ENCODE data around the gene SLC50A1. TPM values are rescaled to one million over a fixed set of nuclear protein-coding genes. Genes with fewer than 3 reads are reported as not detected.

Gene SLC50A1
- total RNA-seq = 19.8 TPM

- peaks cover 15 to 30% (median 29%) of the 10 kb centered on the region in 3 donors for H3K36me3 ChIP-seq (ENCODE audit: control insufficient read depth in 3 of 3, insufficient read depth in 3 of 3, low read length in 3 of 3)
- H3K4me3 ChIP-seq (ENCODE audit: low read length in 3 of 3) = peak within 1 kb of the TSS; percentile 97 to 99 (median 98)
- no peaks in the 10 kb centered on the region for H3K9me3 ChIP-seq (ENCODE audit: control insufficient read depth in 3 of 3, low read length in 3 of 3)
- no peaks in the 10 kb centered on the region for H3K27me3 ChIP-seq (ENCODE audit: control insufficient read depth in 3 of 3, insufficient read depth in 3 of 3, low read length in 3 of 3)
- H3K27ac ChIP-seq (ENCODE audit: low read depth, low read length) = peak within 1 kb of the TSS; percentile 97
- peak within 1 kb of the TSS; percentile 98 to 99 (median 98) for H3K9ac ChIP-seq (ENCODE audit: low read depth in 1 of 3, low read length in 3 of 3)
- peaks cover 50 to 64% (median 57%) of the 10 kb centered on the region in 3 donors for H3K4me1 ChIP-seq (ENCODE audit: control insufficient read depth in 3 of 3, insufficient read depth in 3 of 3, low read length in 3 of 3)
Observed at GRCh38 chr1:155135415-155136028, at the start of gene SLC50A1. Gene SLC50A1, plus strand, starts transcription at chr1:155135852. Its CDS starts 60 bp downstream, at chr1:155135912.

- Histone ChIP-seq H3K27ac (ENCODE audit: low read depth, low read length) (no peak overlapping the region), H3K4me3 (ENCODE audit: low read length in 3 of 3) (no peak overlapping the region), H3K9ac (ENCODE audit: low read depth in 1 of 3, low read length in 3 of 3) (no peak overlapping the region), H3K27me3 (ENCODE audit: control insufficient read depth in 3 of 3, insufficient read depth in 3 of 3, low read length in 3 of 3) (peaks cover 31 to 34% (median 33%) of the 10 kb centered on the region in 3 donors), H3K36me3 (ENCODE audit: control insufficient read depth in 3 of 3, insufficient read depth in 3 of 3, low read length in 3 of 3) (peaks cover 0 to 2% (median 0%) of the 10 kb centered on the region in 3 donors), H3K4me1 (ENCODE audit: control insufficient read depth in 3 of 3, insufficient read depth in 3 of 3, low read length in 3 of 3) (peaks cover 27 to 38% (median 37%) of the 10 kb centered on the region in 3 donors), H3K9me3 (ENCODE audit: control insufficient read depth in 3 of 3, low read length in 3 of 3) (no peaks in the 10 kb centered on the region)
Observed at GRCh38 chr1:155086128-155086741, 49.4 kb upstream of the SLC50A1 start.

- Histone ChIP-seq H3K4me3 (ENCODE audit: low read length in 3 of 3) (no peak overlapping the region), H3K4me1 (ENCODE audit: control insufficient read depth in 3 of 3, insufficient read depth in 3 of 3, low read length in 3 of 3) (peaks cover 29 to 37% (median 35%) of the 10 kb centered on the region in 3 donors), H3K9ac (ENCODE audit: low read depth in 1 of 3, low read length in 3 of 3) (no peak overlapping the region), H3K27ac (ENCODE audit: low read depth, low read length) (no peak overlapping the region), H3K27me3 (ENCODE audit: control insufficient read depth in 3 of 3, insufficient read depth in 3 of 3, low read length in 3 of 3) (peaks cover 24 to 26% (median 26%) of the 10 kb centered on the region in 3 donors), H3K36me3 (ENCODE audit: control insufficient read depth in 3 of 3, insufficient read depth in 3 of 3, low read length in 3 of 3) (peaks cover 0 to 2% (median 0%) of the 10 kb centered on the region in 3 donors), H3K9me3 (ENCODE audit: control insufficient read depth in 3 of 3, low read length in 3 of 3) (no peaks in the 10 kb centered on the region)
Observed at GRCh38 chr1:155086856-155087535, 48.7 kb upstream of the SLC50A1 start.

- H3K9me3 ChIP-seq (ENCODE audit: control insufficient read depth in 3 of 3, low read length in 3 of 3) = no peaks in the 10 kb centered on the region
- H3K4me3 ChIP-seq (ENCODE audit: low read length in 3 of 3) = peak overlapping the region in 1 of 3 donors; percentile 30
- H3K27ac ChIP-seq (ENCODE audit: low read depth, low read length) = no peak overlapping the region
- H3K27me3 ChIP-seq (ENCODE audit: control insufficient read depth in 3 of 3, insufficient read depth in 3 of 3, low read length in 3 of 3) = no peaks in the 10 kb centered on the region
- H3K4me1 ChIP-seq (ENCODE audit: control insufficient read depth in 3 of 3, insufficient read depth in 3 of 3, low read length in 3 of 3) = peaks cover 17 to 23% (median 19%) of the 10 kb centered on the region in 3 donors
- peak overlapping the region in 2 of 3 donors; percentile 19 to 40 for H3K9ac ChIP-seq (ENCODE audit: low read depth in 1 of 3, low read length in 3 of 3)
- H3K36me3 ChIP-seq (ENCODE audit: control insufficient read depth in 3 of 3, insufficient read depth in 3 of 3, low read length in 3 of 3) = peaks cover 0 to 2% (median 0%) of the 10 kb centered on the region in 3 donors
Observed at GRCh38 chr1:155091071-155092051, 44.3 kb upstream of the SLC50A1 start.

GRCh38 chr1:155092131-155092530, 43.5 kb upstream of the SLC50A1 start:
- no peak overlapping the region for H3K4me3 ChIP-seq (ENCODE audit: low read length in 3 of 3)
- H3K27me3 ChIP-seq (ENCODE audit: control insufficient read depth in 3 of 3, insufficient read depth in 3 of 3, low read length in 3 of 3) = no peaks in the 10 kb centered on the region
- H3K36me3 ChIP-seq (ENCODE audit: control insufficient read depth in 3 of 3, insufficient read depth in 3 of 3, low read length in 3 of 3) = no peaks in the 10 kb centered on the region
- no peak overlapping the region for H3K27ac ChIP-seq (ENCODE audit: low read depth, low read length)
- H3K9ac ChIP-seq (ENCODE audit: low read depth in 1 of 3, low read length in 3 of 3) = no peak overlapping the region
- H3K4me1 ChIP-seq (ENCODE audit: control insufficient read depth in 3 of 3, insufficient read depth in 3 of 3, low read length in 3 of 3) = peaks cover 17 to 23% (median 19%) of the 10 kb centered on the region in 3 donors
- no peaks in the 10 kb centered on the region for H3K9me3 ChIP-seq (ENCODE audit: control insufficient read depth in 3 of 3, low read length in 3 of 3)

GRCh38 chr1:155092641-155093040, 43.0 kb upstream of the SLC50A1 start:
- Histone ChIP-seq H3K4me1 (ENCODE audit: control insufficient read depth in 3 of 3, insufficient read depth in 3 of 3, low read length in 3 of 3) (peaks cover 17 to 23% (median 19%) of the 10 kb centered on the region in 3 donors), H3K9ac (ENCODE audit: low read depth in 1 of 3, low read length in 3 of 3) (no peak overlapping the region), H3K9me3 (ENCODE audit: control insufficient read depth in 3 of 3, low read length in 3 of 3) (no peaks in the 10 kb centered on the region), H3K36me3 (ENCODE audit: control insufficient read depth in 3 of 3, insufficient read depth in 3 of 3, low read length in 3 of 3) (no peaks in the 10 kb centered on the region), H3K27ac (ENCODE audit: low read depth, low read length) (no peak overlapping the region), H3K4me3 (ENCODE audit: low read length in 3 of 3) (no peak overlapping the region), H3K27me3 (ENCODE audit: control insufficient read depth in 3 of 3, insufficient read depth in 3 of 3, low read length in 3 of 3) (peaks cover 0 to under 1% (median 0%) of the 10 kb centered on the region in 3 donors)

- H3K27me3 ChIP-seq (ENCODE audit: control insufficient read depth in 3 of 3, insufficient read depth in 3 of 3, low read length in 3 of 3) = peaks cover 0 to 4% (median 0%) of the 10 kb centered on the region in 3 donors
- H3K4me3 ChIP-seq (ENCODE audit: low read length in 3 of 3) = peak overlapping the region in 1 of 3 donors; percentile 22
- H3K36me3 ChIP-seq (ENCODE audit: control insufficient read depth in 3 of 3, insufficient read depth in 3 of 3, low read length in 3 of 3) = no peaks in the 10 kb centered on the region
- no peak overlapping the region for H3K27ac ChIP-seq (ENCODE audit: low read depth, low read length)
- peak overlapping the region in 2 of 3 donors; percentile 1 to 45 for H3K9ac ChIP-seq (ENCODE audit: low read depth in 1 of 3, low read length in 3 of 3)
- H3K9me3 ChIP-seq (ENCODE audit: control insufficient read depth in 3 of 3, low read length in 3 of 3) = no peaks in the 10 kb centered on the region
- peaks cover 17 to 23% (median 19%) of the 10 kb centered on the region in 3 donors for H3K4me1 ChIP-seq (ENCODE audit: control insufficient read depth in 3 of 3, insufficient read depth in 3 of 3, low read length in 3 of 3)
Observed at GRCh38 chr1:155093911-155094621, 41.6 kb upstream of the SLC50A1 start.

- no peak overlapping the region for H3K27ac ChIP-seq (ENCODE audit: low read depth, low read length)
- peaks cover 0 to 4% (median 0%) of the 10 kb centered on the region in 3 donors for H3K27me3 ChIP-seq (ENCODE audit: control insufficient read depth in 3 of 3, insufficient read depth in 3 of 3, low read length in 3 of 3)
- peaks cover 17 to 23% (median 19%) of the 10 kb centered on the region in 3 donors for H3K4me1 ChIP-seq (ENCODE audit: control insufficient read depth in 3 of 3, insufficient read depth in 3 of 3, low read length in 3 of 3)
- peak overlapping the region in 2 of 3 donors; percentile 1 to 45 for H3K9ac ChIP-seq (ENCODE audit: low read depth in 1 of 3, low read length in 3 of 3)
- no peaks in the 10 kb centered on the region for H3K9me3 ChIP-seq (ENCODE audit: control insufficient read depth in 3 of 3, low read length in 3 of 3)
- no peaks in the 10 kb centered on the region for H3K36me3 ChIP-seq (ENCODE audit: control insufficient read depth in 3 of 3, insufficient read depth in 3 of 3, low read length in 3 of 3)
- H3K4me3 ChIP-seq (ENCODE audit: low read length in 3 of 3) = no peak overlapping the region
Observed at GRCh38 chr1:155094622-155094948, 41.1 kb upstream of the SLC50A1 start.

GRCh38 chr1:155099331-155099730, 36.3 kb upstream of the SLC50A1 start:
- H3K27me3 ChIP-seq (ENCODE audit: control insufficient read depth in 3 of 3, insufficient read depth in 3 of 3, low read length in 3 of 3) = peaks cover 0 to 4% (median 0%) of the 10 kb centered on the region in 3 donors
- H3K4me3 ChIP-seq (ENCODE audit: low read length in 3 of 3) = no peak overlapping the region
- no peak overlapping the region for H3K9ac ChIP-seq (ENCODE audit: low read depth in 1 of 3, low read length in 3 of 3)
- H3K27ac ChIP-seq (ENCODE audit: low read depth, low read length) = no peak overlapping the region
- no peaks in the 10 kb centered on the region for H3K9me3 ChIP-seq (ENCODE audit: control insufficient read depth in 3 of 3, low read length in 3 of 3)
- H3K36me3 ChIP-seq (ENCODE audit: control insufficient read depth in 3 of 3, insufficient read depth in 3 of 3, low read length in 3 of 3) = no peaks in the 10 kb centered on the region
- H3K4me1 ChIP-seq (ENCODE audit: control insufficient read depth in 3 of 3, insufficient read depth in 3 of 3, low read length in 3 of 3) = peaks cover 3% of the 10 kb centered on the region in 3 donors
